H9 (cell line): Measurements from ENCODE around the gene CSTPP1. TPM values are rescaled to one million over a fixed set of nuclear protein-coding genes. Genes with fewer than 3 reads are reported as not detected.

ENCODE experiments used
- DNase-seq: peaks from one replicate; pipeline ENCODE4 v3.0.0-alpha.2; 2017
- H2AFZ ChIP-seq: one replicate; pipeline ENCODE4 v1.6.1; 2013; ENCODE audit warnings: mild to moderate bottlenecking, low read length, control low read depth, moderate library complexity
- H2AK5ac ChIP-seq: 2 replicates; pipeline ENCODE4 v1.6.1; 2013; ENCODE audit warnings: low read length, control low read depth, mixed read lengths; ENCODE audit not compliant: insufficient read length
- H2BK120ac ChIP-seq: one replicate; pipeline ENCODE4 v1.6.1; 2013; ENCODE audit warnings: low read depth, mild to moderate bottlenecking, low read length, control low read depth, inconsistent platforms; ENCODE audit not compliant: poor library complexity, severe bottlenecking
- H2BK12ac ChIP-seq: 2 replicates; pipeline ENCODE4 v1.6.1; 2013; ENCODE audit warnings: low read length, control low read depth, mixed read lengths, low read depth; ENCODE audit not compliant: insufficient read length
- H2BK15ac ChIP-seq: 2 replicates; pipeline ENCODE4 v1.6.1; 2013; ENCODE audit warnings: low read depth, low read length, control low read depth
- H2BK20ac ChIP-seq: one replicate; pipeline ENCODE4 v1.6.1; 2013; ENCODE audit warnings: low read depth, mild to moderate bottlenecking, low read length, control low read depth, inconsistent platforms; ENCODE audit not compliant: poor library complexity, severe bottlenecking
- H2BK5ac ChIP-seq: 2 replicates; pipeline ENCODE4 v1.6.1; 2013; ENCODE audit warnings: low read length, control low read depth, mixed read lengths; ENCODE audit not compliant: insufficient read length
- H3K14ac ChIP-seq: 2 replicates; pipeline ENCODE4 v1.6.1; 2013; ENCODE audit warnings: low read length, control low read depth; ENCODE audit not compliant: insufficient read depth
- H3K18ac ChIP-seq: 2 replicates; pipeline ENCODE4 v1.6.1; 2013; ENCODE audit warnings: low read depth, mild to moderate bottlenecking, mixed read lengths, low read length, control low read depth; ENCODE audit not compliant: insufficient read length
- H3K23ac ChIP-seq: 2 replicates; pipeline ENCODE4 v1.6.1; 2013; ENCODE audit warnings: low read length, control low read depth, mixed read lengths, low read depth; ENCODE audit not compliant: insufficient read length
- H3K23me2 ChIP-seq: 2 replicates; pipeline ENCODE4 v1.6.1; 2013; ENCODE audit warnings: low read depth, mild to moderate bottlenecking, mixed read lengths, low read length, control low read depth; ENCODE audit not compliant: insufficient read length, poor library complexity, severe bottlenecking
- H3K27ac ChIP-seq: 2 replicates; pipeline ENCODE4 v1.5.1; 2013; ENCODE audit warnings: low read length, control low read depth, mixed read lengths, low read depth; ENCODE audit not compliant: insufficient read length
- H3K27me3 ChIP-seq: 2 replicates; pipeline ENCODE4 v1.6.1; 2013; ENCODE audit warnings: low read length, control low read depth, inconsistent platforms; ENCODE audit not compliant: insufficient read depth
- H3K4ac ChIP-seq: 2 replicates; pipeline ENCODE4 v1.6.1; 2013; ENCODE audit warnings: low read depth, mild to moderate bottlenecking, control low read depth, inconsistent platforms, low read length, moderate library complexity
- H3K4me1 ChIP-seq: 2 replicates; pipeline ENCODE4 v1.6.1; 2013; ENCODE audit warnings: low read length, control low read depth, inconsistent platforms; ENCODE audit not compliant: insufficient read depth
- H3K4me2 ChIP-seq: 2 replicates; pipeline ENCODE4 v1.6.1; 2013; ENCODE audit warnings: low read length, control low read depth, mixed read lengths; ENCODE audit not compliant: insufficient read length, insufficient read depth
- H3K56ac ChIP-seq: 2 replicates; pipeline ENCODE4 v1.6.1; 2013; ENCODE audit warnings: low read depth, mild to moderate bottlenecking, mixed read lengths, low read length, control low read depth; ENCODE audit not compliant: insufficient read length
- H3K79me1 ChIP-seq: 2 replicates; pipeline ENCODE4 v1.6.1; 2013; ENCODE audit warnings: low read depth, mild to moderate bottlenecking, moderate library complexity, low read length, control low read depth, inconsistent platforms; ENCODE audit not compliant: insufficient read depth, poor library complexity, severe bottlenecking
- H3K79me2 ChIP-seq: 2 replicates; pipeline ENCODE4 v1.6.1; 2013; ENCODE audit warnings: low read length, control low read depth, inconsistent platforms; ENCODE audit not compliant: insufficient read depth
- H3K9ac ChIP-seq: 2 replicates; pipeline ENCODE4 v1.6.1; 2013; ENCODE audit warnings: low read length, control low read depth, mixed read lengths; ENCODE audit not compliant: insufficient read length; ENCODE audit errors: extremely low read depth
- H3K9me3 ChIP-seq: one replicate; pipeline ENCODE4 v1.6.1; 2013; ENCODE audit warnings: low read depth, low read length, inconsistent platforms; ENCODE audit not compliant: control insufficient read depth
- H3T11ph ChIP-seq: one replicate; pipeline ENCODE4 v1.6.1; 2013; ENCODE audit warnings: mild to moderate bottlenecking, low read length, control low read depth, inconsistent platforms
- H4K20me1 ChIP-seq: one replicate; pipeline ENCODE4 v1.6.1; 2013; ENCODE audit not compliant: control insufficient read depth, insufficient read length, insufficient read depth
- H4K5ac ChIP-seq: 2 replicates; pipeline ENCODE4 v1.6.1; 2013; ENCODE audit warnings: low read depth, mild to moderate bottlenecking, mixed read lengths, low read length, control low read depth; ENCODE audit not compliant: insufficient read length
- H4K8ac ChIP-seq: replicated peaks from 2 replicates; pipeline ENCODE4 v1.6.1; 2013; ENCODE audit warnings: low read length, control low read depth, mixed read lengths, low read depth; ENCODE audit not compliant: insufficient read length
- H4K91ac ChIP-seq: 2 replicates; pipeline ENCODE4 v1.6.1; 2013; ENCODE audit warnings: low read depth, mild to moderate bottlenecking, moderate library complexity, mixed read lengths, low read length, control low read depth; ENCODE audit not compliant: insufficient read length
- H3K27ac Mint-ChIP-seq, 3 experiments: 2 replicates in 2 of 3; 3 replicates in 1 of 3; pipeline ENCODE4 v1.8.0; 2020 to 2021; ENCODE audit warnings: mixed read lengths in 3 of 3, mild to moderate bottlenecking in 1 of 3, moderate library complexity in 1 of 3
- H3K27me3 Mint-ChIP-seq: 2 replicates; pipeline ENCODE4 v1.8.0; 2021; ENCODE audit warnings: low read depth, mild to moderate bottlenecking, moderate library complexity, mixed read lengths
- H3K36me3 Mint-ChIP-seq, 3 experiments: 2 replicates in 2 of 3; 3 replicates in 1 of 3; pipeline ENCODE4 v1.8.0; 2020 to 2021; ENCODE audit warnings: low read depth in 3 of 3, mixed read lengths in 3 of 3; ENCODE audit not compliant: insufficient read depth in 1 of 3
- H3K4me1 Mint-ChIP-seq, 2 experiments: 2 replicates each; pipeline ENCODE4 v1.8.0; 2020; ENCODE audit warnings: mixed read lengths in 2 of 2
- H3K4me3 Mint-ChIP-seq, 2 experiments: 2 replicates in 1 of 2; 3 replicates in 1 of 2; pipeline ENCODE4 v1.8.0; 2020 to 2021; ENCODE audit warnings: mild to moderate bottlenecking in 2 of 2, mixed read lengths in 2 of 2, moderate library complexity in 1 of 2
- H3K9me3 Mint-ChIP-seq, 2 experiments: 2 replicates in 1 of 2; 3 replicates in 1 of 2; pipeline ENCODE4 v1.8.0; 2020; ENCODE audit warnings: mild to moderate bottlenecking in 2 of 2, mixed read lengths in 2 of 2, moderate library complexity in 1 of 2
- WGBS: extraction: QIAGEN DNeasy Blood & Tissue Kit; methylation state at CpG from one replicate; pipeline ENCODE4 v1.1.7; 2013; ENCODE audit warnings: missing lambda C conversion rate, low lambda C conversion rate, mixed read lengths; ENCODE audit not compliant: insufficient read length; ENCODE audit errors: extremely low coverage; 5-methylcytosine and 5-hydroxymethylcytosine counted together
- total RNA-seq: library from RNA; stranded (reverse); gene quantifications from 2 replicates; pipeline ENCODE4 v1.2.1, GENCODE V29; 2021
- TF ChIP-seq, protein P1 (sequence below): fragments of 200-600 bp; sonication (generic); conservative IDR thresholded peaks from 3 replicates; pipeline ENCODE4 v1.8.0; 2021; ENCODE audit warnings: antibody characterized with exemption, mild to moderate bottlenecking

Gene CSTPP1
- total RNA-seq, 1 experiment from 2014 or later, result 21.2 TPM

DNA sequence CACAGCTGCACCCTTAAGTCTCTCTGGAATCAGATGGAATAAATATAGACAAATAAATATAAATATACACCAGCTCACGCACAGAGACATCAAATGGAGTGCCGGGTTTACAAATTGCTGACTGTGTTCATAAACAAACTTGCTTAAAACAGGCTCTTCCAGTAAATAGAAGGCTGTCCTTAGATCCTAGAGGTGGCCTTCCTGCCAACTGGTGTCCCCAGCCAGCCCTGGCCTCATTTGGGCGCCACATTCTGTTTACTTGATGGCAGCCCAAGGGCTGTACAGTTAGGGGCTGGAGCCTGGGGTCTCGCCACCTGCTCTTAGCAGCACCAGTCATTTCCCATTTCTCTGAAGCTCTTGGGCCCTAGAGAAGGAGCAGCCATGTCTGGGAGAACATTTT, 219.3 kb downstream of the CSTPP1 start:
- no peak overlapping the region for H3K56ac ChIP-seq
- H3K4ac ChIP-seq, result no peak overlapping the region
- Mint-ChIP-seq H3K36me3 (peaks cover 0 to 2% (median 0%) of the 10 kb centered on the region in 3 experiments; a peak in 1 of 7 replicates), H3K4me1 (peaks cover 24 to 35% of the 10 kb centered on the region in 2 experiments), H3K9me3 (no peaks in the 10 kb centered on the region; a peak in 1 of 5 replicates), H3K27me3 (no peaks in the 10 kb centered on the region; the same call in 1 of the 2 replicates), H3K4me3 (no peak overlapping the region), H3K27ac (no peak overlapping the region)
- no peak overlapping the region for H2BK5ac ChIP-seq
- H3K9ac ChIP-seq, result no peak overlapping the region
- H3K79me1 ChIP-seq, result no peaks in the 10 kb centered on the region
- no peak overlapping the region for H3K14ac ChIP-seq
- no peaks in the 10 kb centered on the region for H3K79me2 ChIP-seq
- TF ChIP-seq, protein P1, sequence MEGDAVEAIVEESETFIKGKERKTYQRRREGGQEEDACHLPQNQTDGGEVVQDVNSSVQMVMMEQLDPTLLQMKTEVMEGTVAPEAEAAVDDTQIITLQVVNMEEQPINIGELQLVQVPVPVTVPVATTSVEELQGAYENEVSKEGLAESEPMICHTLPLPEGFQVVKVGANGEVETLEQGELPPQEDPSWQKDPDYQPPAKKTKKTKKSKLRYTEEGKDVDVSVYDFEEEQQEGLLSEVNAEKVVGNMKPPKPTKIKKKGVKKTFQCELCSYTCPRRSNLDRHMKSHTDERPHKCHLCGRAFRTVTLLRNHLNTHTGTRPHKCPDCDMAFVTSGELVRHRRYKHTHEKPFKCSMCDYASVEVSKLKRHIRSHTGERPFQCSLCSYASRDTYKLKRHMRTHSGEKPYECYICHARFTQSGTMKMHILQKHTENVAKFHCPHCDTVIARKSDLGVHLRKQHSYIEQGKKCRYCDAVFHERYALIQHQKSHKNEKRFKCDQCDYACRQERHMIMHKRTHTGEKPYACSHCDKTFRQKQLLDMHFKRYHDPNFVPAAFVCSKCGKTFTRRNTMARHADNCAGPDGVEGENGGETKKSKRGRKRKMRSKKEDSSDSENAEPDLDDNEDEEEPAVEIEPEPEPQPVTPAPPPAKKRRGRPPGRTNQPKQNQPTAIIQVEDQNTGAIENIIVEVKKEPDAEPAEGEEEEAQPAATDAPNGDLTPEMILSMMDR, result no peak
- H3K9me3 ChIP-seq, result no peaks in the 10 kb centered on the region
- WGBS, result no CpG with 5 or more reads among the region's 4 CpGs
- H3K18ac ChIP-seq, result no peak overlapping the region
- no peak overlapping the region for H2BK120ac ChIP-seq
- no peak overlapping the region for H4K8ac ChIP-seq
- no peak overlapping the region for H3K4me2 ChIP-seq
- DNase-seq, result no peak
- no peaks in the 10 kb centered on the region for H4K20me1 ChIP-seq
- H3K27ac ChIP-seq, result no peak overlapping the region
- H3K4me1 ChIP-seq, result peaks cover 3% of the 10 kb centered on the region; the same call in 1 of the 2 replicates
- no peak overlapping the region for H2BK15ac ChIP-seq
- H3K23ac ChIP-seq, result no peak overlapping the region
- H3K27me3 ChIP-seq, result no peaks in the 10 kb centered on the region
- no peaks in the 10 kb centered on the region for H3K23me2 ChIP-seq
- H2BK20ac ChIP-seq, result no peak overlapping the region
- H4K5ac ChIP-seq, result no peak overlapping the region
- no peak overlapping the region for H2AK5ac ChIP-seq
- no peak overlapping the region for H2BK12ac ChIP-seq
- H2AFZ ChIP-seq, result no peak overlapping the region
- no peak overlapping the region for H3T11ph ChIP-seq
- no peak overlapping the region for H4K91ac ChIP-seq
